Measurements from ENCODE around the gene ZNF503.
"Not testable (repeated sequence)": the region's sequence is repeated elsewhere in the genome, so short reads cannot be mapped to it uniquely, and the experiment has no call there.

Gene ZNF503

DNA sequence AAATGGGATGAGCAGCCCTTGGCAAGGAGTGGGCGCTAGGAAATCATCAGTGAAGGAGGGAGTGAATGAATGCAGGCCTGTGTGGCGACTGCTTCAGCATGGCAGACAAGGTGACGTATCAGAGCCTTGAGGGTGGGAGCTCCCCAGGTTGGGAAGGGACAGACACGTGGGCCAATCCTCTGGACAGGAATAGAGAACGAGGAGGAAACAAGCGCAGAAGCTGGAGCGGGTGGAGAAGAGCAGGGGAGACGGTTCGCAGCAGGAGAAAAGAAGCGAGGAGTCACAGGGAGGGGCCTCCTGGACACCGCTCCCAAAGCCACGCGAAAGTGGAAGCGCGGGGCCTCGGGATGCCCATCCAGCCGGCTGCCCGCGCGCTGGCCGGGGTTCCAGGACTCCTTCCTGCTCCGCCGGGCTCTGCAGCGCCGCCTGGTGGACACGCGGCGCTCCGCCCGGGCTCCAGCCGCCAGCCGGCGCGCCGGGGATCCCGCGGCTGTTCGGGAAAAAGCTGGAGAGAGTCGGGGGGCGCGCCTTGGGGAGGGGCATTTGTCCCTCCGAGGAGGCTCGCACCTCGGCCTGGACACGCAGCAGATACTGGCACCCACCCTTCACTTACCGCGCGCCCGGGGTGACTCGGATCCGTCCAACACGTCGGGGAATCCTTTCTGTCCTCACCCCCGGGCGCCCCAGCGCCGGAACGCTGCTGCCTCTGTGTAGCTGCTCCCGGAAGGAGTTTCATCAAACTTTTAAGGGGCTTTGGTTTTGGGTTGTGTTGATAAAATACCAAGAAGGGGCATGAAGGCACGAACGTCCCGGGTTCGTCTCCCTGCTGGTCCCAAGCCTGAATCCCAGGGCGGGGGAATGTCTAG, 6.3 kb downstream of the ZNF503 start:
- no peak for DNase-seq (ENCODE audit: low read depth in 3 of 3)

DNA sequence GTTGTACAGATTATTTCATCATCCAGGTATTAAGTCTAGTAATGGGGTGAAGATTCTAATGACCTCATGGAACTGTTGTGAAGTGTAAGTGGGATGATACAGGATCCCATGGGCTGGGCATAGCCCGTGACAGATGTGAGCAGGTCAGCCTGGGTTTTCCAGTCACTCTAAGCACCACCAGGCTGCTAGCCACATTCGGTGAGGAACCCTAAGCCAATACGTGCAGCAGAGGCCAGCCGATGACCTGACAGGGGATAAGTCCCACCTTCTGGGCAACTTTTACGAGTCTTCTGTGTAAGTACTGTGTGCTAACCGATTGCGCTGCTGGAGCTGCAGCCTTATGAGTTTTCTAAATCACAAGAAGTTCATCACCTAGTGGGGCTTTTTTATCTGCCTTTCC, 7.3 kb downstream of the ZNF503 start:
- DNase-seq (ENCODE audit: low read depth in 3 of 3) = no peak

DNA sequence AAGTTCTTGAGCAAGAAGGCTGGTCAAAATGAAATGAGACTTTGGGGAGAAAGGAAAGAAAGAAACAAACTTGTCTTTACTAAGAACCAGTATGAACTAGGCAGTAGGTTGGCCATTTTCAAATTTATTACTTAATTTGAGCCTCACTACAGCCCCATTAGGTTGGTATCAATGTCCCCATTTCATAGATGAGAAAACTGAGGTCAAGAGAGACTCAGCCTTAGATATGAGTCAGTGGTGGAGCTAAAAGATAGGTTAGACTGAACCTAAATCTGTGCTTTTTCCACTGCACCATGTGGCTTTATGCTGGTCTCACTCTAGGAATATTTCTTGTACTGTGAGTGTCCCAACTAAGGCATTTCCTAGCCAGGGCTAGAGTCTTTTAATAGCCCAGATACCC, 8.8 kb downstream of the ZNF503 start:
- no peak for DNase-seq (ENCODE audit: low read depth in 3 of 3)

DNA sequence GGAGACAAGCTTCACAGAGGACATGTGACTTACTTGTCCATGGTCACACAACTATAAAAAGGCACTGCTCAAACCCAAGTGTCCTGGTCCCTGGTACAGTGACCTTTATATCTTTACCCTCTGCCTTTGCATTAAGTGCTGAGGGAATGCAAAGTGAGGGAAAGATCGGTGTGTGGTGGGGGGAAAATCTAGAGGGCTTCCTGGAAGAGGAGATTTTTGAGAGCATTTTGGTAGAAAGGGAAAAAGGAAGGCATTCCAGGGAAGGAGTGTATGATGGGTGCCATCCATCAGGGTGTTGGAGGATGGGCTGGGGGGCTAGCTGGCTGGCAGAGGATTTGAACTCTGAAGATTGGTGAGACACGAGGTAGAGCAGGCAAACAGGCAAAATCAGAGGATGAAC, 9.3 kb downstream of the ZNF503 start:
- DNase-seq (ENCODE audit: low read depth in 3 of 3) = no peak

DNA sequence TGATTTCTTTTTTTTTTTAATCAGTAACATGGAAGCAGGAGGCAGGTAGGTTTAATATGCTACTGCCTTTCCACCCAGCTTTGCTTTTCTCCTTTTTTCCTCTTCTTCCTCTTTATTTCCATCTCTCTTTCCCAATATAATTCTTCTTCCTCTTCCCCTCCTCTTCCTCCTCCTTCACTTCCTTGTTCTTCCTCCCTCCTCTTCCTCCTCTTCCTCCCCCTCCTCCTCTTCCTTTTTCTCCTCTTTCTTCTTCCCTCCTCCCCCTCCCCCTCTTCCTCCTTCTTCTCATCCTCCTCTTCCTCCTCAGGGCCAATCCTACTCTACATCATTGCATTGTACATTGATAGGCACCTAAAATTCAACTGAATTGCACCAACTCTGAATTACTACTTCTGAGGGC, 11.4 kb downstream of the ZNF503 start:
- DNase-seq (ENCODE audit: low read depth in 3 of 3) = no peak

GRCh38 chr10:75388082-75388481, 13.5 kb downstream of the ZNF503 start:
- no peak for DNase-seq (ENCODE audit: low read depth in 3 of 3)

GRCh38 chr10:75386128-75386527, 15.4 kb downstream of the ZNF503 start:
- no peak for DNase-seq (ENCODE audit: low read depth in 3 of 3)

DNA sequence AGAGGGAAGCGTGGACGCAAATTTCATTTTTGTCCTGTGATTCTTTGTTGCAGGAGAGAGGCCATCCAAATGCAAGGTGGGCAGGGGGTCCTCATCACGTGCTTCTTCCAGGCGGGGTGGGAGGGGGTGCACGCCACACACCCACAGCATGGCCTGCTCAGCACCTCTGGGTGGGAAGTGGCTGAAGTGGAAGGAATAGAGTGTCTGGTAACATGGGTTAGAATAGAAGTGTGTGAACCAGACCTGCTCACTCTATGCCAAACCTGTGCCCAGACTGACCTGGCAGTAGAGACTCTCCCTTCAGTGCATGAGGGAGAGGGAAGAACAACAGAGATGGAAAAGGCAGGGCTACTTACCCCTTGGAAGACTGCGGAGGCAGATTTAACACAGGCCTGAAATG, 21.7 kb downstream of the ZNF503 start:
- no peak for DNase-seq (ENCODE audit: low read depth in 3 of 3)

- no peak for DNase-seq (ENCODE audit: low read depth in 3 of 3)
These were observed 22.3 kb downstream of the ZNF503 start for GRCh38 chr10:75379212-75379724.

- DNase-seq (ENCODE audit: low read depth in 3 of 3) = no peak
These were observed 23.2 kb downstream of the ZNF503 start for GRCh38 chr10:75378379-75378778.

- no peak for DNase-seq (ENCODE audit: low read depth in 3 of 3)
These were observed 23.7 kb downstream of the ZNF503 start for GRCh38 chr10:75377869-75378268.

DNA sequence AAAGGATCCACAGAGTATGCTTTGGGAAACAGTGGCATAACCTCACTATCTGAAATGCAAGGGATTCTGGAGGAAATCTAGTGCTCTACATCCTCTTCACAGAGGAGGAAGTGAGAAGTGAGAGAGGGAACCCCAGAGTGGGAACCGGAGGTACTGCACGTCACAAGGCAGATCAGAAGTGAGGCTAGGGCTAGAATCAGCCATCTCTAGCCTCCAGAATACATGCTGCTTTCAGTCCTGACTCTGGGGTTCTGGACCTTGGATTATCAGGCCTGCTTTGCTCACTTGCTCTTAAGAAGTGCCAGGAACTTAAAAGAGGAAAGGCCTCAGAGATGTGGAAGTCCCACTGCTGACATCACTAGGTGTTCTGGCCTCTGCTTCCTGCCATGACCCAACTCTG, 25.7 kb downstream of the ZNF503 start:
- DNase-seq (ENCODE audit: low read depth in 3 of 3) = no peak

DNA sequence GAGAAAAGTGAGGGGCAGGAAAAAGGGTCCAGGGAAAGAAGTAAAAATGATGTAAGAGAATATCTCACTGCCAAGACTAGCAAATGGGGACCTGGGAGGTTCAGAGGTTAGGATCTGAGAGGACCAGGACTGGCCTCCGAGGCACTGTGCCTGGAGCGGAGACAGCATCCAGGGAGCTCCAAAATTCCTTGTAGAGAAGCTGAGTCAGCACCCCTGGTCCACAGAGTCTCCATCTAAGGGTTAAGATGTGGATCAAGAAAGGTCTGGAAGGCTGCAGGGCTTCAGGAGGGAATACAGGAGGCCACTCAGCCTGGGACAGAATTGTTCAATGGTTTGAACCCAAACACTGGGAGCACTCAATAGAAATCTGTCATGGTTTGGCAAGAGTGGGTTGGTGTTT, 30.6 kb downstream of the ZNF503 start:
- no peak for DNase-seq (ENCODE audit: low read depth in 3 of 3)

DNA sequence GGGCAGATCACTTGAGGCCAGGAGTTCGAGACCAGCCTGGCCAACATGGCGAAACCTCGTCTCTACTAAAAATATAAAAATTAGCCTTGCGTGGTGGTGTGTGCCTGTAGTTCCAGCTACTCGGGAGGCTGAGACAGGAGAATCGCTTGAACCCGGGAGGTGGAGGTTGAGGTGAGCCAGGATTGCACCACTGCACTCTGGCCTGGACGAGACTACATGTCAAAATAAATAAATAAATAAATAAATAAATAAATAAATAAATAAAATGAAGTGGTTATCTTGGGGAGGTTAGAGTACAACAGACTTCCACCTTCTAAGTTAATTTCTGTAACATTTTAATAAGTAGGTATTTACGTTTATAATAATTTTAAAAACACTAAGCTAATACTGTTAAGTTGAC, 31.7 kb downstream of the ZNF503 start:
- not testable (repeated sequence) for DNase-seq (ENCODE audit: low read depth in 3 of 3)

- DNase-seq (ENCODE audit: low read depth in 3 of 3) = no peak
These were observed 33.7 kb downstream of the ZNF503 start for GRCh38 chr10:75367901-75368300.

GRCh38 chr10:75367021-75367487, 34.5 kb downstream of the ZNF503 start:
- DNase-seq (ENCODE audit: low read depth in 3 of 3) = no peak

- no peak for DNase-seq (ENCODE audit: low read depth in 3 of 3)
These were observed 38.1 kb downstream of the ZNF503 start for GRCh38 chr10:75363431-75363830.

DNA sequence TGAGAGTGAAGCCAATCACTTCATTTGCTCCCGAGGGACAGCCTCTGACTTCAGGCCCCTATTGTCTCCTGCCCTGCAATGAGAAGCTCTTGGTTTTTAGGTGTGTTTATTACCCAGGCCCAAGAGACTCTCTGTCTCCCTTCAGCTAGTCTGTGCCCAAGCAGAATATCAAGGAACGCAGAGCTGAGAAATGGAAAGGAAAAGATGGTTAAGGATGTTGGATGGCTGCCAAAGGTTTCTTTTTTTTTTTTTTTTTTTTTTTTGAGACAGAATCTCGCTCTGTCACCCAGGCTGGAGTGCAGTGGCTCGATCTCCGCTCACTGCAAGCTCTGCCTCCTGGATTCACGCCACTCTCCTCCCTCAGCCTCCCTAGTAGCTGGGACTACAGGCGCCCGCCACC, 41.7 kb downstream of the ZNF503 start:
- not testable (repeated sequence) for DNase-seq (ENCODE audit: low read depth in 3 of 3)

DNA sequence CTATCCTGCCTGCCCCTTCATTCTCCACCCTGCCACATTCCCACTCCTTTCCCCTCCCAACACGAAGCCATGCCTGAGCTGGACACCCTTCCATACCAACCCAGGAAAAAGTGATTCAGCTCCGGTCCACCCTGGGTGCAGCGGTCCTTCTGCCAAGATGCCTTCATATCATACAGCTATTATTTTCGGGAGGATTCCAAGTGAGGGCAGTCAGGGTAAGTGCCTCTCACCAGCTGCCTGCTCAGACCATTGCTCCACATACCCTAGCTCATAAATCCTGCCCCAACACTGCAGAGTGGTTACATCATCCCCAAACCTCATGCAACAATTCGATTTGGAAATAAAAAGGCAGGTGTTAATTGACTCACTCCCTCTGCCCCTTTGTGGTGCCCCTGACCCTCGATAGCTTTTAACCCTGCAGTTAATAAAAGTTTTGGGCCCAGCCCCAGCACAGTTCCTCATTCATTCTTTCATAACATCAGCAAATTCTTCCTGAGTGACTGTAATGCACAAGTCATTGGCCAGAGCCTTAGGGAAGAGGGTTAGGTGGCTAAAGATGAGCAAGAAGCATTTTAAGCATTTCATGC, 42.6 kb downstream of the ZNF503 start:
- DNase-seq (ENCODE audit: low read depth in 3 of 3) = no peak

DNA sequence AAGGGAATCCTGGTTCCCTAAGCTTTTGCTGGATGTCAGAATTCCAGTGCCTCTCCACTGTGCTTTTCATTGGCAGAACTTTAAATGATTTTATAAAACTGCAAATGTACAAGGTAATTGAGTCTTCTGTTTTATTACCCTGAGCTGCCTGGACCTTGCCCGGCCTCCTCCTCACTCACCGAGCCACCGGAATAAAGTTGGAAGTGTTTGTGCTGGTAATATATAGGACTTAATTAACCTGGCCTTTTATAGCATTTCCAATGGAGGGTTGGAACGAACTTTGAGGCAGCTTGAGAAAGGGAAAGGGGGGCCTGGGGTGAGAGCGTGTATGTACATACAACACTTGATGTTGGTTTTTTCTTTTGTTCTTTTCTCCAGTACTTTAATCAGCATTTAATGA, 43.4 kb downstream of the ZNF503 start:
- no peak for DNase-seq (ENCODE audit: low read depth in 3 of 3)

DNA sequence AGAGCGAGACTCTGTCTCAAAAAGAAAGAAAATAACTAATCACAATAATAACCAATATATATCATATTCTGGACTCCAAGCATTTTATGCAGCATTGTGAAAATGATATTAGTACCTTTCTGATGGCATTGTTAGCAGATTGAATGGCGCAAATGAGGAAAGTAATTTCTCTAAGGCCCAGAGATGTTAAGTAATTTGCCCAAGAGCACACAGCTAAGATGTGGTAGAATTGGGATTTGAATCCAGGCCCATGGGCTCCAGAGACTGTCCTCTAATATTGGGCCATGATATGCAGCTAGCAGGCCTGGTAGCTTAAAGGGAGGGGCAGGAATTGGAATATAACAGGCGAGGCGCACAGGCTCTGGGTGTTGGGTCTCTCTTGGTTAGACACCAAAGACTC, 44.1 kb downstream of the ZNF503 start:
- DNase-seq (ENCODE audit: low read depth in 3 of 3) = no peak

- DNase-seq (ENCODE audit: low read depth in 3 of 3) = no peak
These were observed 45.1 kb downstream of the ZNF503 start for GRCh38 chr10:75356484-75356883.

GRCh38 chr10:75355706-75356105, 45.9 kb downstream of the ZNF503 start:
- no peak for DNase-seq (ENCODE audit: low read depth in 3 of 3)

All from stimulated activated CD4-positive, alpha-beta T cell treated with anti-CD3 and anti-CD28 coated beads, TNF-alpha, amount 100 ng/mL, for 24 hours (primary cell).